Stimulated activated CD4-positive, alpha-beta T cell treated with anti-CD3 and anti-CD28 coated beads, Interleukin-4, amount 100 ng/mL, for 24 hours (primary cell): Measurements from ENCODE around the gene STRIP1.

Source experiments
- DNase-seq: peaks from one replicate; pipeline ENCODE4 v3.0.0-alpha.2; 2020

STRIP1 gene

GRCh38 chr1:110034451-110035235 lies at the start of gene STRIP1:
Gene STRIP1, plus strand, starts transcription at chr1:110034624. Its CDS starts 14 bp downstream, at chr1:110034638.
- peak; percentile 92 for DNase-seq

- DNase-seq, result peak; percentile 28
Measured at GRCh38 chr1:109985247-109986053, 49.0 kb upstream of the STRIP1 start.

- DNase-seq, result no peak
Measured at GRCh38 chr1:109986054-109986444, 48.4 kb upstream of the STRIP1 start.

- DNase-seq, result no peak
Measured at GRCh38 chr1:109988349-109988914, 46.0 kb upstream of the STRIP1 start.

GRCh38 chr1:109989506-109990301 lies 44.7 kb upstream of the STRIP1 start:
- DNase-seq, result no peak

GRCh38 chr1:109990302-109990653 lies 44.1 kb upstream of the STRIP1 start:
- no peak for DNase-seq

- no peak for DNase-seq
Measured at GRCh38 chr1:109991400-109991925, 43.0 kb upstream of the STRIP1 start.

- no peak for DNase-seq
Measured at GRCh38 chr1:109993885-109994284, 40.5 kb upstream of the STRIP1 start.

GRCh38 chr1:109994654-109995053 lies 39.8 kb upstream of the STRIP1 start:
- DNase-seq, result no peak

GRCh38 chr1:109995536-109995935 lies 38.9 kb upstream of the STRIP1 start:
- no peak for DNase-seq

- no peak for DNase-seq
Measured at GRCh38 chr1:109996476-109996875, 37.9 kb upstream of the STRIP1 start.

- DNase-seq, result no peak
Measured at GRCh38 chr1:109997204-109997866, 37.1 kb upstream of the STRIP1 start.

GRCh38 chr1:109997867-109998229 lies 36.6 kb upstream of the STRIP1 start:
- no peak for DNase-seq

GRCh38 chr1:110002695-110003094 lies 31.7 kb upstream of the STRIP1 start:
- no peak for DNase-seq

- DNase-seq, result peak; percentile 45
Measured at GRCh38 chr1:110003747-110004428, 30.5 kb upstream of the STRIP1 start.

GRCh38 chr1:110004583-110004982 lies 29.8 kb upstream of the STRIP1 start:
- no peak for DNase-seq

GRCh38 chr1:110005971-110006370 lies 28.5 kb upstream of the STRIP1 start:
- no peak for DNase-seq

GRCh38 chr1:110006516-110006915 lies 27.9 kb upstream of the STRIP1 start:
- DNase-seq, result no peak

- DNase-seq, result no peak
Measured at GRCh38 chr1:110007046-110007830, 27.2 kb upstream of the STRIP1 start.

- DNase-seq, result no peak
Measured at GRCh38 chr1:110008971-110009565, 25.4 kb upstream of the STRIP1 start.
